NT2/D1 (cell line): ENCODE results near the gene NAP1L5.

Source experiments
- YY1 ChIP-seq: IDR thresholded peaks from 2 replicates; pipeline ENCODE4 v1.6.1; 2011; ENCODE audit not compliant: insufficient read length, insufficient read depth
- ZNF274 ChIP-seq: IDR thresholded peaks from 2 replicates; pipeline ENCODE4 v1.6.1; 2011; ENCODE audit warnings: mild to moderate bottlenecking, low read depth, low read length

- TF ChIP-seq ZNF274 (no peak), YY1 (no peak)
Observed at GRCh38 chr4:88674565-88674964, 23.1 kb downstream of the NAP1L5 start.
